Ovary (tissue), 3 donors: ENCODE results near the gene FAM151B.

ENCODE experiments used
- EP300 ChIP-seq: sonication (generic); formaldehyde crosslinking; IDR thresholded peaks from one replicate; pipeline ENCODE4 v1.6.1; 2017; ENCODE audit warnings: antibody characterized with exemption
- POLR2A ChIP-seq: fragments of 450-650 bp; IDR thresholded peaks from one replicate; pipeline ENCODE4 v1.6.1; 2017; ENCODE audit warnings: antibody characterized with exemption, mild to moderate bottlenecking, moderate library complexity
- TF ChIP-seq, protein P1 (sequence below), 3 donors: fragments of 450-650 bp in 2 of 3; fragments of 200-600 bp in 1 of 3; IDR thresholded peaks; one replicate each; pipeline versions ENCODE4 v1.5.1 to v1.8.0; 2016 to 2022; ENCODE audit warnings: antibody characterized with exemption in 3 of 3, mild to moderate bottlenecking in 1 of 3
- donor health status: DM: no; HTN: no; CAD: no.

DNA sequence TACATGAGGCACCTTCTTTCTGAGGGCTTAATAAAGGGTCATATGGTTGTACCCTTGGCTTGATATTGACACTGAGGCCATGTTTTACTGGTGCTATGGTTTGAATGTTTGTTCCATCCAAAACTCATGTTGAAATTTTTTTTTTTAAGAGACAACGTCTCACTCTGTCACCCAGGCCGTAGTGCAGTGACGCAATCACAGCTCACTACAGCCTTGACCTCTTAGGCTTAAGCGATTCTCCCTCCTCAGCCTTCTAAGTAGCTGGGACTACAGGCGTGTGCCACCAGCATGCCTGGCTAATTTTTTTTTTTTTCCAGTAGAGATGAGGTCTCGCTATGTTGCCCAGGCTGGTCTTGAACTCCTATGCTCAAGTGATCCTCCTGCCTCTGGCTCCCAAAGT is 20.9 kb downstream of the FAM151B start:
- no peak for TF ChIP-seq EP300
- TF ChIP-seq, protein P1, sequence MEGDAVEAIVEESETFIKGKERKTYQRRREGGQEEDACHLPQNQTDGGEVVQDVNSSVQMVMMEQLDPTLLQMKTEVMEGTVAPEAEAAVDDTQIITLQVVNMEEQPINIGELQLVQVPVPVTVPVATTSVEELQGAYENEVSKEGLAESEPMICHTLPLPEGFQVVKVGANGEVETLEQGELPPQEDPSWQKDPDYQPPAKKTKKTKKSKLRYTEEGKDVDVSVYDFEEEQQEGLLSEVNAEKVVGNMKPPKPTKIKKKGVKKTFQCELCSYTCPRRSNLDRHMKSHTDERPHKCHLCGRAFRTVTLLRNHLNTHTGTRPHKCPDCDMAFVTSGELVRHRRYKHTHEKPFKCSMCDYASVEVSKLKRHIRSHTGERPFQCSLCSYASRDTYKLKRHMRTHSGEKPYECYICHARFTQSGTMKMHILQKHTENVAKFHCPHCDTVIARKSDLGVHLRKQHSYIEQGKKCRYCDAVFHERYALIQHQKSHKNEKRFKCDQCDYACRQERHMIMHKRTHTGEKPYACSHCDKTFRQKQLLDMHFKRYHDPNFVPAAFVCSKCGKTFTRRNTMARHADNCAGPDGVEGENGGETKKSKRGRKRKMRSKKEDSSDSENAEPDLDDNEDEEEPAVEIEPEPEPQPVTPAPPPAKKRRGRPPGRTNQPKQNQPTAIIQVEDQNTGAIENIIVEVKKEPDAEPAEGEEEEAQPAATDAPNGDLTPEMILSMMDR (IDR thresholded peaks at IDR 0.05) = no peak
- TF ChIP-seq POLR2A = no peak
